GM18511 (cell line): Measurements from ENCODE around the gene MEGF6.

Experiments
- ATAC-seq: cut with Tn5 transposase; IDR thresholded peaks from one replicate; pipeline ENCODE4 v1.9.1; 2021; ENCODE audit warnings: mild to moderate bottlenecking, moderate library complexity; ENCODE audit not compliant: unreplicated experiment

MEGF6 gene

GRCh38 chr1:3453203-3453761 is 158.0 kb downstream of the MEGF6 start:
- ATAC-seq: no peak

- no peak for ATAC-seq
Observed at GRCh38 chr1:3452866-3453175, 158.5 kb downstream of the MEGF6 start.

GRCh38 chr1:3451994-3452865 is 159.1 kb downstream of the MEGF6 start:
- ATAC-seq: no peak

- no peak for ATAC-seq
Observed at GRCh38 chr1:3450983-3451382, 160.3 kb downstream of the MEGF6 start.

GRCh38 chr1:3450202-3450863 is 161.0 kb downstream of the MEGF6 start:
- ATAC-seq: no peak

GRCh38 chr1:3444736-3445135 is 166.6 kb downstream of the MEGF6 start:
- ATAC-seq: no peak

- no peak for ATAC-seq
Observed at GRCh38 chr1:3444298-3444697, 167.0 kb downstream of the MEGF6 start.

GRCh38 chr1:3443807-3444206 is 167.5 kb downstream of the MEGF6 start:
- ATAC-seq: no peak

GRCh38 chr1:3442901-3443300 is 168.4 kb downstream of the MEGF6 start:
- no peak for ATAC-seq

- ATAC-seq: no peak
Observed at GRCh38 chr1:3442331-3442730, 169.0 kb downstream of the MEGF6 start.

GRCh38 chr1:3441880-3442279 is 169.4 kb downstream of the MEGF6 start:
- ATAC-seq: no peak

- no peak for ATAC-seq
Observed at GRCh38 chr1:3441410-3441847, 169.9 kb downstream of the MEGF6 start.

GRCh38 chr1:3440711-3441409 is 170.4 kb downstream of the MEGF6 start:
- no peak for ATAC-seq

GRCh38 chr1:3440300-3440681 is 171.0 kb downstream of the MEGF6 start:
- ATAC-seq: no peak
